Loucy (cell line): ENCODE measurements around the gene NDST1.

ENCODE experiments used
- EZH2phosphoT487 ChIP-seq: fragments of 200-600 bp; IDR thresholded peaks from 2 replicates; pipeline ENCODE4 v1.6.1; 2018; ENCODE audit warnings: antibody characterized with exemption, mild to moderate bottlenecking, moderate library complexity, borderline replicate concordance
- TF ChIP-seq, protein P1 (sequence below): fragments of 200-600 bp; sonication (generic); conservative IDR thresholded peaks from 2 replicates; pipeline ENCODE4 v1.5.1; 2014; ENCODE audit warnings: mild to moderate bottlenecking, antibody characterized with exemption, low read length

DNA sequence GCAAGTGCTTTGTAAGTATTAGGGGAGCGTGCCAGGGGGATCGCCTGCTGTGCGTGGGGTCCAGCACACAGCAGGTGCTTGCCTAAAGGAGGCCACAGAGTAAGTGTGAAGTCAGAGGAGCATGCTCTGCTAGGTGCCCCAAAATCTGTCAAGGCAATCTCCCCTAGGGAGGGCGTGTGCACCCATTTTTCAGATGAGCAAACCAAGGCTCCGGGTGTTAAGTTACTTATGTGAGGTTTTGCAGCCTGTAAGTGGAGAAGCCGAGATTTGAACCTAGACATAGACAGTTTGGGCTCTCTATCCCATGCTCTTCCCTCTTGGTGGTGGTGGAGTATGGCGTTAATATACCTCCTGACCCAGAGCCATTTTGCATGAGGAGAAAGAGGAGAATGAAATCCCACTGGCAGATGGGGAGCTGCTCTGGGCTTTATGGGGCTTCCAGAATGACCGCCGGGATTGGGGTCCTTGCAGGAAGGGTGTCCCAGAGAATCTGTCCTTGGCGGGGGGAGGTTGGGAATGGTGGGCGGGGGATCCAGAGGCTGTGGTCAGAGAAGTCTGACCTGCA is 14.1 kb downstream of the NDST1 start:
- TF ChIP-seq, protein P1, sequence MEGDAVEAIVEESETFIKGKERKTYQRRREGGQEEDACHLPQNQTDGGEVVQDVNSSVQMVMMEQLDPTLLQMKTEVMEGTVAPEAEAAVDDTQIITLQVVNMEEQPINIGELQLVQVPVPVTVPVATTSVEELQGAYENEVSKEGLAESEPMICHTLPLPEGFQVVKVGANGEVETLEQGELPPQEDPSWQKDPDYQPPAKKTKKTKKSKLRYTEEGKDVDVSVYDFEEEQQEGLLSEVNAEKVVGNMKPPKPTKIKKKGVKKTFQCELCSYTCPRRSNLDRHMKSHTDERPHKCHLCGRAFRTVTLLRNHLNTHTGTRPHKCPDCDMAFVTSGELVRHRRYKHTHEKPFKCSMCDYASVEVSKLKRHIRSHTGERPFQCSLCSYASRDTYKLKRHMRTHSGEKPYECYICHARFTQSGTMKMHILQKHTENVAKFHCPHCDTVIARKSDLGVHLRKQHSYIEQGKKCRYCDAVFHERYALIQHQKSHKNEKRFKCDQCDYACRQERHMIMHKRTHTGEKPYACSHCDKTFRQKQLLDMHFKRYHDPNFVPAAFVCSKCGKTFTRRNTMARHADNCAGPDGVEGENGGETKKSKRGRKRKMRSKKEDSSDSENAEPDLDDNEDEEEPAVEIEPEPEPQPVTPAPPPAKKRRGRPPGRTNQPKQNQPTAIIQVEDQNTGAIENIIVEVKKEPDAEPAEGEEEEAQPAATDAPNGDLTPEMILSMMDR = no peak
- no peak for TF ChIP-seq EZH2phosphoT487
